Measurements from ENCODE around the gene UPF3A. TPM values are rescaled to one million over a fixed set of nuclear protein-coding genes. Genes with fewer than 3 reads are reported as not detected.
"Not testable (repeated sequence)": the region's sequence is repeated elsewhere in the genome, so short reads cannot be mapped to it uniquely, and the experiment has no call there.

The UPF3A gene
- polyA plus RNA-seq, 1 donor, result 94.1 TPM

GRCh38 chr13:114261328-114261965 lies 20.0 kb upstream of the UPF3A start:
- peaks cover 82% of the 10 kb centered on the region for H3K36me3 ChIP-seq (ENCODE audit: control insufficient read depth, insufficient read depth, low read length)
- H3K4me1 ChIP-seq (ENCODE audit: control insufficient read depth, insufficient read depth, low read length), result no peaks in the 10 kb centered on the region
- no peaks in the 10 kb centered on the region for H3K27me3 ChIP-seq (ENCODE audit: control insufficient read depth, insufficient read depth, low read length)
- no peak overlapping the region for H3K4me3 ChIP-seq (ENCODE audit: low read length)
- no peak overlapping the region for H3K27ac ChIP-seq (ENCODE audit: low read length)
- 72% methylated on average over 2 of the region's 3 CpGs for WGBS (ENCODE audit: insufficient coverage, low lambda C conversion rate)
- DNase-seq, result no peak
- no peaks in the 10 kb centered on the region for H3K9me3 ChIP-seq (ENCODE audit: control insufficient read depth, low read depth, low read length)

GRCh38 chr13:114263578-114263977 lies 17.8 kb upstream of the UPF3A start:
- H3K27ac ChIP-seq (ENCODE audit: low read length), result no peak overlapping the region
- H3K36me3 ChIP-seq (ENCODE audit: control insufficient read depth, insufficient read depth, low read length), result peaks cover 81% of the 10 kb centered on the region
- no peaks in the 10 kb centered on the region for H3K4me1 ChIP-seq (ENCODE audit: control insufficient read depth, insufficient read depth, low read length)
- no peak overlapping the region for H3K4me3 ChIP-seq (ENCODE audit: low read length)
- no peaks in the 10 kb centered on the region for H3K27me3 ChIP-seq (ENCODE audit: control insufficient read depth, insufficient read depth, low read length)
- no peak for DNase-seq
- H3K9me3 ChIP-seq (ENCODE audit: control insufficient read depth, low read depth, low read length), result no peaks in the 10 kb centered on the region
- WGBS (ENCODE audit: insufficient coverage, low lambda C conversion rate), result 17% methylated on average over 1 of the region's 5 CpGs

GRCh38 chr13:114264313-114264712 lies 17.1 kb upstream of the UPF3A start:
- H3K36me3 ChIP-seq (ENCODE audit: control insufficient read depth, insufficient read depth, low read length), result peaks cover 85% of the 10 kb centered on the region
- H3K27me3 ChIP-seq (ENCODE audit: control insufficient read depth, insufficient read depth, low read length); H3K27ac ChIP-seq (ENCODE audit: low read length); H3K4me1 ChIP-seq (ENCODE audit: control insufficient read depth, insufficient read depth, low read length); H3K4me3 ChIP-seq (ENCODE audit: low read length); DNase-seq; H3K9me3 ChIP-seq (ENCODE audit: control insufficient read depth, low read depth, low read length): not testable (repeated sequence)
- WGBS (ENCODE audit: insufficient coverage, low lambda C conversion rate), result 92% methylated on average over 7 of the region's 13 CpGs

GRCh38 chr13:114264886-114265611 lies 16.4 kb upstream of the UPF3A start:
- peaks cover 82% of the 10 kb centered on the region for H3K36me3 ChIP-seq (ENCODE audit: control insufficient read depth, insufficient read depth, low read length)
- DNase-seq, result no peak

DNA sequence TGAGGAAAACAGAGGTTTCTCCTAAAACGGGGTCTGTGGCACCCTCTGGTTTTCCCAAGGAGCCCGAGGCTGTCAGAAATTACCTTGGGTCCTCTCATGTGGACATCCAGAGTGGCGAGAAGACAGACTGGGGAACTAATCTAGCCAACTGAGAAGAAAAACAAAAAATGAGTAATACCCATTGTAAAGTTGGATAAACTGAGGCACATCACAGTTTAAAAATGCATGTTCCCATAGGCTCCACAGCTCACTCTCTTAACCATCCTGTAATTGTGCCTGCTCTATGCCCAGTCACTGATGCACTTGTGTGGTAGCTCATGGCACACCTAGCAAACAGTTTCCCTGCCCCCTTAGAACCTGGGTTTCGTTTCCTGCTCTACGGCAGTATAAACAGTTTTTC lies 15.2 kb upstream of the UPF3A start:
- no peak overlapping the region for H3K4me3 ChIP-seq (ENCODE audit: low read length)
- H3K36me3 ChIP-seq (ENCODE audit: control insufficient read depth, insufficient read depth, low read length), result peaks cover 77% of the 10 kb centered on the region
- no peaks in the 10 kb centered on the region for H3K27me3 ChIP-seq (ENCODE audit: control insufficient read depth, insufficient read depth, low read length)
- H3K27ac ChIP-seq (ENCODE audit: low read length), result no peak overlapping the region
- H3K4me1 ChIP-seq (ENCODE audit: control insufficient read depth, insufficient read depth, low read length), result no peaks in the 10 kb centered on the region
- no peak for DNase-seq
- no peaks in the 10 kb centered on the region for H3K9me3 ChIP-seq (ENCODE audit: control insufficient read depth, low read depth, low read length)
- no CpG with 5 or more reads among the region's 5 CpGs for WGBS (ENCODE audit: insufficient coverage, low lambda C conversion rate)

More at GRCh38 chr13:114264886-114265611, 16.4 kb upstream of the UPF3A start:
- 100% methylated on average over 3 of the region's 8 CpGs for WGBS (ENCODE audit: insufficient coverage, low lambda C conversion rate)
- Histone ChIP-seq H3K4me3 (ENCODE audit: low read length) (no peak overlapping the region), H3K27ac (ENCODE audit: low read length) (no peak overlapping the region), H3K4me1 (ENCODE audit: control insufficient read depth, insufficient read depth, low read length) (no peaks in the 10 kb centered on the region), H3K27me3 (ENCODE audit: control insufficient read depth, insufficient read depth, low read length) (no peaks in the 10 kb centered on the region), H3K9me3 (ENCODE audit: control insufficient read depth, low read depth, low read length) (no peaks in the 10 kb centered on the region)

DNA sequence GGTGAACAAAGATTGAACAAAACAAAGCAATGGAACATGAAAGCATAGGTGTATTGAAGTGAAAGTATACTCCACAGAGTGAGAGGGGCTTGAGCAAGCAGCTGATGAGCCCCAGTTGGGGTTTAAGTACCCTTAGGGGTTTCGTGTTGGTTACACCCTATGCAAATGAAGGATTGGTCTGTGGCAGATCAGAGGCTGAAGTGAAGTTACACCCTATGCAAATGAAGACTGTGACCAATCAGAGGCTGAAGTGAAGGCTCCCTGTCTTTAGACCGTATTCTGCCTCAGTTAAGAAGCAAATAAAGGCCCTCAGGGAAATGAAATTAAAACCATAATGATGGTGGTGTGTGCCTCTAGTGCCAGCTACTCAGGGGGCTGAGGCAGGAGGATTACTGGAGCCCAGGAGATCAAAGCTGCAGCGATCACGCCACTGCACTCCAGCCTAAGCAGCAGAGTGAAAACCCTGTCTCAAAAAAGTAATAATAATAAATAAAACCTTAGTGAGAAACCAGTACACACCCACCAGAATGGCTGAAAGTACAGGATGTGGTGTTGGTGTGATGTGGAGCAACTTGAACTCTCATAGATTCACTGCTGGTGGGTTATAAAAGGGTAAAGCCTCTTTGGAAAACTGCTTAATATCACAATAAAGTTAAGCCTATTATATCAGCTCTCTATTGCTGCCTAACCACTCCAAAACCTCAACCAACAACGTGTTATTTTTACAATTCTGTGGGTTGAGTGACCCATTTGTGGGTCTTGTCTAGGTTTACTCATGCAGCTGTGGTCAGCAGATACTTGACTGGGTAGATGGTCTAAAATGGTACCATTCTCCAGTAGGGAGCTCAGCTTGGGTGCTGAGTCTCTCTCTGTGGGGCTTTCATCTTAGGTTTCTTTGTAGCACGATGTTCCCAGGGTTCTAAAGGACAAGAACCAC lies 12.8 kb upstream of the UPF3A start:
- Histone ChIP-seq H3K4me3 (ENCODE audit: low read length) (no peak overlapping the region), H3K27ac (ENCODE audit: low read length) (no peak overlapping the region), H3K4me1 (ENCODE audit: control insufficient read depth, insufficient read depth, low read length) (no peaks in the 10 kb centered on the region), H3K36me3 (ENCODE audit: control insufficient read depth, insufficient read depth, low read length) (peaks cover 72% of the 10 kb centered on the region), H3K27me3 (ENCODE audit: control insufficient read depth, insufficient read depth, low read length) (no peaks in the 10 kb centered on the region), H3K9me3 (ENCODE audit: control insufficient read depth, low read depth, low read length) (no peaks in the 10 kb centered on the region)
- DNase-seq, result no peak
- WGBS (ENCODE audit: insufficient coverage, low lambda C conversion rate), result 100% methylated on average over 1 of the region's 6 CpGs

GRCh38 chr13:114269281-114269770 lies 12.1 kb upstream of the UPF3A start:
- Histone ChIP-seq H3K27me3 (ENCODE audit: control insufficient read depth, insufficient read depth, low read length) (no peaks in the 10 kb centered on the region), H3K4me1 (ENCODE audit: control insufficient read depth, insufficient read depth, low read length) (no peaks in the 10 kb centered on the region), H3K27ac (ENCODE audit: low read length) (no peak overlapping the region), H3K36me3 (ENCODE audit: control insufficient read depth, insufficient read depth, low read length) (peaks cover 72% of the 10 kb centered on the region), H3K9me3 (ENCODE audit: control insufficient read depth, low read depth, low read length) (no peaks in the 10 kb centered on the region), H3K4me3 (ENCODE audit: low read length) (no peak overlapping the region)
- WGBS (ENCODE audit: insufficient coverage, low lambda C conversion rate), result 58% methylated on average over 2 of the region's 4 CpGs
- DNase-seq, result no peak

- Histone ChIP-seq H3K27ac (ENCODE audit: low read length) (no peak overlapping the region), H3K36me3 (ENCODE audit: control insufficient read depth, insufficient read depth, low read length) (peaks cover 71% of the 10 kb centered on the region), H3K4me1 (ENCODE audit: control insufficient read depth, insufficient read depth, low read length) (no peaks in the 10 kb centered on the region), H3K27me3 (ENCODE audit: control insufficient read depth, insufficient read depth, low read length) (no peaks in the 10 kb centered on the region), H3K4me3 (ENCODE audit: low read length) (no peak overlapping the region), H3K9me3 (ENCODE audit: control insufficient read depth, low read depth, low read length) (no peaks in the 10 kb centered on the region)
- no CpG with 5 or more reads among the region's 2 CpGs for WGBS (ENCODE audit: insufficient coverage, low lambda C conversion rate)
- DNase-seq, result no peak
These were observed 8.4 kb upstream of the UPF3A start for GRCh38 chr13:114272977-114273376.

- Histone ChIP-seq H3K36me3 (ENCODE audit: control insufficient read depth, insufficient read depth, low read length) (peaks cover 51% of the 10 kb centered on the region), H3K9me3 (ENCODE audit: control insufficient read depth, low read depth, low read length) (no peaks in the 10 kb centered on the region), H3K4me3 (ENCODE audit: low read length) (no peak overlapping the region), H3K27me3 (ENCODE audit: control insufficient read depth, insufficient read depth, low read length) (no peaks in the 10 kb centered on the region), H3K27ac (ENCODE audit: low read length) (no peak overlapping the region), H3K4me1 (ENCODE audit: control insufficient read depth, insufficient read depth, low read length) (peaks cover under 1% of the 10 kb centered on the region)
- DNase-seq, result no peak
- WGBS (ENCODE audit: insufficient coverage, low lambda C conversion rate), result 93% methylated on average over 6 of the region's 7 CpGs
These were observed 6.1 kb upstream of the UPF3A start for GRCh38 chr13:114275304-114275703.

DNA sequence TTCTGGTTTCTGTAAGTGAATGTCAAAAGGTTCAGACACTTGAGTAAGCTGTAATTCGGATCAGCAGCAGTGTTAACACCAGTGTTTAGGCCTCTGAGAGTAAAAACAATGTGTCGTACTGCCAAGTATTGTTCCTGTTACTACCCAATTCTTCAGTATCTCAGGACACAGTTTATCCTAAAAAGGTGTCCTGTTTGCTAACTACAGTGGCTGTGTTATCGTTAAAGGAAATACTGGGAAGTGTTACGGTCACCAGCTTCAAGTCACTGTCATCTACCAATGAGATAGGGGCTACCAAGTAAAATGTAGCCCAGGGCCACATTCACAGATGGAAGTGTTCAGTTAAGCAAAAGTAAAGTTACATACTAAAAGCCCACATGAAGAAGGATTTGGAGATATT lies 2.3 kb upstream of the UPF3A start:
- H3K4me1 ChIP-seq (ENCODE audit: control insufficient read depth, insufficient read depth, low read length), result peaks cover 12% of the 10 kb centered on the region
- no peaks in the 10 kb centered on the region for H3K27me3 ChIP-seq (ENCODE audit: control insufficient read depth, insufficient read depth, low read length)
- DNase-seq, result no peak
- WGBS (ENCODE audit: insufficient coverage, low lambda C conversion rate), result no CpG with 5 or more reads among the region's 4 CpGs
- H3K36me3 ChIP-seq (ENCODE audit: control insufficient read depth, insufficient read depth, low read length), result peaks cover 32% of the 10 kb centered on the region
- no peaks in the 10 kb centered on the region for H3K9me3 ChIP-seq (ENCODE audit: control insufficient read depth, low read depth, low read length)
- no peak overlapping the region for H3K27ac ChIP-seq (ENCODE audit: low read length)
- H3K4me3 ChIP-seq (ENCODE audit: low read length), result no peak overlapping the region
